ENCODE measurements around the gene PEPD.

The PEPD gene

GRCh38 chr19:33512021-33512420 lies 9.6 kb downstream of the PEPD start:
- TF ChIP-seq CTCF (IDR thresholded peaks at IDR 0.05; ENCODE audit: borderline replicate concordance, insufficient read depth, low read depth, low read length): no peak
- no peak overlapping the region for H3K4me3 ChIP-seq (ENCODE audit: low read depth, low read length)

- H3K4me3 ChIP-seq (ENCODE audit: low read depth, low read length): no peak overlapping the region
- TF ChIP-seq CTCF (IDR thresholded peaks at IDR 0.05; ENCODE audit: borderline replicate concordance, insufficient read depth, low read depth, low read length): no peak
Observed at GRCh38 chr19:33511346-33511745, 10.2 kb downstream of the PEPD start.

- TF ChIP-seq CTCF (IDR thresholded peaks at IDR 0.05; ENCODE audit: borderline replicate concordance, insufficient read depth, low read depth, low read length): no peak
- no peak overlapping the region for H3K4me3 ChIP-seq (ENCODE audit: low read depth, low read length)
Observed at GRCh38 chr19:33510462-33511194, 11.0 kb downstream of the PEPD start.

DNA sequence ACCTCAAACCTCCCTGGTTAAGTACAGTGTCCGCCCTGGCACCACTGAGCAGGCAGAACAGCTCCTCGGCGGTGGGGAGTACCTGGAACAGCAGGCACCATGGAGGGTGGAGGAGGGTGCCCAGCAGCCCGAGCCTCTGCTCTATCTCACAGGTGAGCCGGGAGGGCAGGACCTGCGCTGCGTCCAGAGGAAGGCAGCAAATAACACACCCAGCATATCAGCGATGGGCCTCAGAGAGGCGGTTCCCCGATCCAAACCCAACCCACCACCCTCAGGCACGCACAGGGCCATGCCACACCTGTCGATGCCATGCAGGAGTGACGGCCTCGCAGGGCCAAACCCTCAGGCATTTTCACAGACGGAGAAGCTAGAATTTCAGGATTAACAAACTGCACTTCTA lies 11.8 kb downstream of the PEPD start:
- no peak for TF ChIP-seq CTCF (IDR thresholded peaks at IDR 0.05; ENCODE audit: borderline replicate concordance, insufficient read depth, low read depth, low read length)

GRCh38 chr19:33508941-33509614 lies 12.5 kb downstream of the PEPD start:
- no peak for TF ChIP-seq CTCF (IDR thresholded peaks at IDR 0.05; ENCODE audit: borderline replicate concordance, insufficient read depth, low read depth, low read length)
- H3K4me3 ChIP-seq (ENCODE audit: low read depth, low read length): no peak overlapping the region

More for the DNA sequence above, 11.8 kb downstream of the PEPD start:
- no peak overlapping the region for H3K4me3 ChIP-seq (ENCODE audit: low read depth, low read length)

DNA sequence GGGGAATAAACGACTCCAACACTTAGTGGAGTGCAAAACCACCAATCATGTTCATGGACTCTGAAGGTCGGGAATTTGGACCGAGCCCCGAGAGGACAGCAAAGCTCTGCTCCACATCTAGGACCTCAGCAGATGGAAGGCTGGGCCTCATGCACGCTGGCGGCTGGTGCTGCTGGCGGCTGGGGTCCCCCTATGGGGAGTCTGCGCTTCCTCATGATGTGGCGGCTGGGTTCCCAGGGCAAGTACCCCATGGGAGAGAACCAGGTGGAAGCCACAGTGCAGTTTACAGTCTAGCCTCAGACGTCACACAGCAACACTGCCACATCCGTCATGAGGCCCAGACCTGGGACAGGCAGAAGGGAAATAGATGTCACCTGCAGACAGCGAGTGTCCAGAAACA lies 13.2 kb downstream of the PEPD start:
- no peak for TF ChIP-seq CTCF (IDR thresholded peaks at IDR 0.05; ENCODE audit: borderline replicate concordance, insufficient read depth, low read depth, low read length)
- no peak overlapping the region for H3K4me3 ChIP-seq (ENCODE audit: low read depth, low read length)

GRCh38 chr19:33508009-33508408 lies 13.6 kb downstream of the PEPD start:
- no peak for TF ChIP-seq CTCF (IDR thresholded peaks at IDR 0.05; ENCODE audit: borderline replicate concordance, insufficient read depth, low read depth, low read length)
- no peak overlapping the region for H3K4me3 ChIP-seq (ENCODE audit: low read depth, low read length)

Measured in GM12875 (cell line).